Dedifferentiated amniotic fluid mesenchymal stem cell (primary cell): ENCODE results near the gene ANKRD13B.

Source experiments
- DNase-seq: peaks from one replicate; pipeline ENCODE4 v3.0.0-alpha.2; 2016; ENCODE audit errors: extremely low spot score

The ANKRD13B gene

GRCh38 chr17:29568331-29569244, 24.3 kb upstream of the ANKRD13B start, which contains the start of gene TP53I13:
Gene TP53I13 (plus strand): TSS chr17:29568701. CDS start chr17:29568759, 58 bp downstream.
- DNase-seq = peak; percentile 72

GRCh38 chr17:29569245-29569950, 23.5 kb upstream of the ANKRD13B start:
- DNase-seq = no peak

- no peak for DNase-seq
Observed at GRCh38 chr17:29570521-29570920, 22.4 kb upstream of the ANKRD13B start.

GRCh38 chr17:29571486-29571882, 21.4 kb upstream of the ANKRD13B start:
- no peak for DNase-seq

- no peak for DNase-seq
Observed at GRCh38 chr17:29571883-29572681, 20.9 kb upstream of the ANKRD13B start.

- no peak for DNase-seq
Observed at GRCh38 chr17:29572691-29573557, 20.0 kb upstream of the ANKRD13B start.

GRCh38 chr17:29573558-29573869, 19.4 kb upstream of the ANKRD13B start:
- DNase-seq = no peak

- no peak for DNase-seq
Observed at GRCh38 chr17:29573871-29574731, 18.8 kb upstream of the ANKRD13B start.

GRCh38 chr17:29574732-29575510, 18.0 kb upstream of the ANKRD13B start:
- no peak for DNase-seq

- no peak for DNase-seq
Observed at GRCh38 chr17:29575511-29576213, 17.3 kb upstream of the ANKRD13B start.

- no peak for DNase-seq
Observed at GRCh38 chr17:29576214-29577000, 16.5 kb upstream of the ANKRD13B start.

- no peak for DNase-seq
Observed at GRCh38 chr17:29577001-29577370, 15.9 kb upstream of the ANKRD13B start.

GRCh38 chr17:29577385-29578211, 15.3 kb upstream of the ANKRD13B start:
- no peak for DNase-seq

- DNase-seq = no peak
Observed at GRCh38 chr17:29578626-29579485, 14.1 kb upstream of the ANKRD13B start.

GRCh38 chr17:29579866-29580771, 12.8 kb upstream of the ANKRD13B start:
- DNase-seq = peak; percentile 62
